ENCODE results near the gene SIT1.

The SIT1 gene

GRCh38 chr9:35650341-35651158, at the start of gene SIT1:
Gene SIT1, minus strand, starts transcription at chr9:35650931. Its CDS starts 78 bp downstream, at chr9:35650853.
- peak within 1 kb of the TSS; percentile 91 to 99 (median 97) for H3K4me2 ChIP-seq
- no peaks in the 10 kb centered on the region for H3K36me3 ChIP-seq
- peak within 1 kb of the TSS; percentile 13 to 63 (median 50); a peak in 19 of 20 replicates for H3K4me3 ChIP-seq
- no peaks in the 10 kb centered on the region for H4K20me1 ChIP-seq
- H3K27me3 ChIP-seq, result no peaks in the 10 kb centered on the region
- H3K27ac ChIP-seq, result peak within 1 kb of the TSS; percentile 47 to 92 (median 86)
- H3K9ac ChIP-seq, result peak within 1 kb of the TSS; percentile 53 to 77 (median 71); a peak in 21 of 22 replicates
- no peaks in the 10 kb centered on the region for H3K9me3 ChIP-seq (replicated peaks in 1 of 11)
- peaks cover 67 to 81% (median 73%) of the 10 kb centered on the region in 10 experiments for H3K4me1 ChIP-seq
- TF ChIP-seq Cebpa-rat (IDR thresholded peaks at IDR 0.05), result no peak

GRCh38 chr9:35700031-35700430, 49.3 kb upstream of the SIT1 start:
- no peaks in the 10 kb centered on the region for H3K4me1 ChIP-seq
- no peak overlapping the region for H3K4me2 ChIP-seq
- H3K4me3 ChIP-seq, result no peak overlapping the region
- H3K9me3 ChIP-seq (replicated peaks in 1 of 11), result no peaks in the 10 kb centered on the region
- H3K9ac ChIP-seq, result no peak overlapping the region
- H3K36me3 ChIP-seq, result peaks cover 93 to 100% (median 96%) of the 10 kb centered on the region in 11 experiments
- peaks cover 4 to 93% (median 32%) of the 10 kb centered on the region in 11 experiments; a peak in 18 of 22 replicates for H4K20me1 ChIP-seq
- no peak overlapping the region for H3K27ac ChIP-seq
- TF ChIP-seq Cebpa-rat (IDR thresholded peaks at IDR 0.05), result no peak
- no peaks in the 10 kb centered on the region for H3K27me3 ChIP-seq

- H3K9ac ChIP-seq, result no peak overlapping the region
- peaks cover 4 to 75% (median 32%) of the 10 kb centered on the region in 11 experiments; a peak in 18 of 22 replicates for H4K20me1 ChIP-seq
- peaks cover 75 to 85% (median 78%) of the 10 kb centered on the region in 11 experiments for H3K36me3 ChIP-seq
- no peaks in the 10 kb centered on the region for H3K9me3 ChIP-seq (replicated peaks in 1 of 11)
- no peak overlapping the region for H3K27ac ChIP-seq
- H3K4me2 ChIP-seq, result no peak overlapping the region
- no peaks in the 10 kb centered on the region for H3K27me3 ChIP-seq
- H3K4me1 ChIP-seq, result no peaks in the 10 kb centered on the region
- no peak overlapping the region for H3K4me3 ChIP-seq
- no peak for TF ChIP-seq Cebpa-rat (IDR thresholded peaks at IDR 0.05)
Measured at GRCh38 chr9:35698231-35698630, 47.5 kb upstream of the SIT1 start.

GRCh38 chr9:35697486-35697885, 46.8 kb upstream of the SIT1 start:
- no peaks in the 10 kb centered on the region for H3K27me3 ChIP-seq
- peaks cover 4 to 67% (median 32%) of the 10 kb centered on the region in 11 experiments; a peak in 18 of 22 replicates for H4K20me1 ChIP-seq
- H3K4me2 ChIP-seq, result no peak overlapping the region
- H3K4me1 ChIP-seq, result no peaks in the 10 kb centered on the region
- H3K27ac ChIP-seq, result no peak overlapping the region
- H3K9ac ChIP-seq, result no peak overlapping the region
- no peak for TF ChIP-seq Cebpa-rat (IDR thresholded peaks at IDR 0.05)
- H3K9me3 ChIP-seq (replicated peaks in 1 of 11), result no peaks in the 10 kb centered on the region
- H3K36me3 ChIP-seq, result peaks cover 68 to 77% (median 71%) of the 10 kb centered on the region in 11 experiments
- H3K4me3 ChIP-seq, result no peak overlapping the region

GRCh38 chr9:35696520-35697215, 45.9 kb upstream of the SIT1 start:
- H3K4me1 ChIP-seq, result peaks cover 0 to 4% (median 3%) of the 10 kb centered on the region in 10 experiments; a peak in 14 of 20 replicates

GRCh38 chr9:35695943-35696401, 45.2 kb upstream of the SIT1 start:
- no peak overlapping the region for H3K9ac ChIP-seq
- H3K36me3 ChIP-seq, result peaks cover 53 to 62% (median 56%) of the 10 kb centered on the region in 11 experiments
- H4K20me1 ChIP-seq, result peaks cover 4 to 53% (median 32%) of the 10 kb centered on the region in 11 experiments; a peak in 18 of 22 replicates
- no peak overlapping the region for H3K4me2 ChIP-seq
- no peak overlapping the region for H3K4me3 ChIP-seq
- H3K27ac ChIP-seq, result no peak overlapping the region
- no peaks in the 10 kb centered on the region for H3K27me3 ChIP-seq
- H3K9me3 ChIP-seq (replicated peaks in 1 of 11), result no peaks in the 10 kb centered on the region
- no peak for TF ChIP-seq Cebpa-rat (IDR thresholded peaks at IDR 0.05)
- peaks cover 7 to 11% (median 10%) of the 10 kb centered on the region in 10 experiments for H3K4me1 ChIP-seq

More at GRCh38 chr9:35696520-35697215, 45.9 kb upstream of the SIT1 start:
- Histone ChIP-seq H3K27ac (no peak overlapping the region), H3K27me3 (no peaks in the 10 kb centered on the region), H3K9me3 (replicated peaks in 1 of 11) (no peaks in the 10 kb centered on the region), H3K4me3 (no peak overlapping the region), H3K4me2 (no peak overlapping the region), H4K20me1 (peaks cover 4 to 60% (median 32%) of the 10 kb centered on the region in 11 experiments; a peak in 18 of 22 replicates), H3K36me3 (peaks cover 60 to 69% (median 63%) of the 10 kb centered on the region in 11 experiments), H3K9ac (no peak overlapping the region)
- no peak for TF ChIP-seq Cebpa-rat (IDR thresholded peaks at IDR 0.05)

GRCh38 chr9:35691757-35692301, 41.1 kb upstream of the SIT1 start:
- Histone ChIP-seq H3K27ac (peak overlapping the region in 4 of 11 experiments; percentile 78 to 87 (median 84); a peak in 5 of 22 replicates), H3K4me2 (peak overlapping the region in 9 of 11 experiments; percentile 78 to 99 (median 97); a peak in 14 of 22 replicates), H4K20me1 (peaks cover 0 to 13% (median 6%) of the 10 kb centered on the region in 11 experiments; a peak in 11 of 22 replicates), H3K9me3 (replicated peaks in 1 of 11) (no peaks in the 10 kb centered on the region), H3K9ac (peak overlapping the region in 2 of 11 experiments; percentile 83 to 85; a peak in 2 of 22 replicates), H3K27me3 (no peaks in the 10 kb centered on the region), H3K4me3 (no peak overlapping the region), H3K36me3 (peaks cover 11 to 21% (median 14%) of the 10 kb centered on the region in 11 experiments), H3K4me1 (peaks cover 39 to 47% (median 44%) of the 10 kb centered on the region in 10 experiments)
- TF ChIP-seq Cebpa-rat (IDR thresholded peaks at IDR 0.05), result no peak

GRCh38 chr9:35691334-35691650, 40.6 kb upstream of the SIT1 start:
- no peaks in the 10 kb centered on the region for H3K9me3 ChIP-seq (replicated peaks in 1 of 11)
- H3K27me3 ChIP-seq, result no peaks in the 10 kb centered on the region
- peak overlapping the region; percentile 61 to 81 (median 68); a peak in 19 of 20 replicates for H3K4me3 ChIP-seq
- peak overlapping the region; percentile 78 to 99 (median 96) for H3K4me2 ChIP-seq
- H3K9ac ChIP-seq, result peak overlapping the region; percentile 78 to 86 (median 83); a peak in 21 of 22 replicates
- H3K36me3 ChIP-seq, result peaks cover 7 to 15% (median 9%) of the 10 kb centered on the region in 11 experiments
- no peak for TF ChIP-seq Cebpa-rat (IDR thresholded peaks at IDR 0.05)
- H3K4me1 ChIP-seq, result peaks cover 39 to 51% (median 48%) of the 10 kb centered on the region in 10 experiments
- peak overlapping the region; percentile 64 to 87 (median 80); a peak in 20 of 22 replicates for H3K27ac ChIP-seq
- peaks cover 0 to 7% (median 2%) of the 10 kb centered on the region in 11 experiments; a peak in 7 of 22 replicates for H4K20me1 ChIP-seq

All from BLaER1 treated with 17β-estradiol and CSF1 and Interleukin-3, amounts not matched to agents 10 nM and 100 nM (cell line).